Mucosa of stomach (tissue), 1 donor: ENCODE data around the gene ZNF747.
A peak's percentile ranks its signal among the peaks of the same experiment; 100 is the strongest.
"Not testable (repeated sequence)": the region's sequence is repeated elsewhere in the genome, so short reads cannot be mapped to it uniquely, and the experiment has no call there.

ENCODE experiments used
- H3K27me3 ChIP-seq: one replicate; pipeline ENCODE4 v1.7.0; 2013; ENCODE audit warnings: mild to moderate bottlenecking, low read length; ENCODE audit not compliant: control insufficient read depth, insufficient read depth
- H3K36me3 ChIP-seq: one replicate; pipeline ENCODE4 v1.7.0; 2013; ENCODE audit warnings: low read length; ENCODE audit not compliant: control insufficient read depth, insufficient read depth
- H3K4me1 ChIP-seq: one replicate; pipeline ENCODE4 v1.7.0; 2013; ENCODE audit warnings: mild to moderate bottlenecking, low read length; ENCODE audit not compliant: control insufficient read depth, insufficient read depth
- H3K4me3 ChIP-seq: one replicate; pipeline ENCODE4 v1.7.0; 2013; ENCODE audit warnings: low read length
- H3K9ac ChIP-seq: one replicate; pipeline ENCODE4 v1.7.0; 2013; ENCODE audit warnings: mild to moderate bottlenecking, low read length, moderate library complexity
- H3K9me3 ChIP-seq: one replicate; pipeline ENCODE4 v1.7.0; 2013; ENCODE audit warnings: mild to moderate bottlenecking, low read length, moderate library complexity; ENCODE audit not compliant: control insufficient read depth
- donor health status: Pancreatic carcinoma.

ZNF747 gene

DNA sequence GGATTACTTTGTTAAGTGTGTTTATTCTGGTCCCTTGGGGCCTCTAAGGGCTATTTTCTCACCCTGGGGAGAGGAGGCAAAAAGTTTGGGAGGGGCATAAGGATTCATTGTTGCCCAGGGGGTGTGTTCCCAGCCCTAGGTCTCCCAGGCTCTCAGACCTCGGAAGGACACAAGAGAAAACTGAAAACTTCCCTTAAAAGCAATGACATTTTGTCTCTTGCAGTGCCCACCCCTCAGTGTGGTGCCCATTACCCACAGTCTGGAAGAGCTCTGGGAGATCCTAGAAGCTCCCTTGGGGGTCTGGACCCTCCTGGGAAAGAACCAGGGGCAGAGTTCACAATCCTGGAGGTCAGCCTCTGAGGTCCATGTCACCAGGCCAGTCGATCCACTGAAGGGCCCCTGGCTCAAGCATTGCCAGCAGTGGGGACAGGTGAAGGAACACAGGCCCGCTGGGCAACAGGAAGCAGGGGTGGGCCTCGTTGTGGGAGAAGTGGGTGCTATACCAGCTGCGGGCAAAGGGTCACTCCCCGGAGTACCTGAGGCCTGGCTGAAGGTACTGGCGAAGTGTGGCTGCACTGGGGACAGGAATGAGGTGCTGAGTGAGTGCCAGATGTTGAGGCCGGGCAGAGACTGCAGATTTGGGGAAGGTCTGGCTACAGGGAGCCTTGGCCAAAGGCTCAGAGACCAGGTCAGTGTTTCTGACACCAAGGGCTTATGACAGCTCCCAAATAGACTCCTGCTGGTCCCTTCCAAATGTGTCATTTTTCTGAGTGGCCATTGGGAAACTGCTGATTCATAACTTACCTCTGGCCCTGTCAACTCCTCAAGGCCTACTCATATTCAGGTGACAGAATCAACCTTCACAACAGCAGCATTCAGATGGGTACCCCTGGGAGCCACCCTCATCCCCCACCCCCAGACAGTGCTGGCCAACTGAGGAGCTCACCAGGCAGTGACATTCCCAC, 4.6 kb upstream of the ZNF747 start:
- H3K4me3 ChIP-seq: no peak overlapping the region
- peaks cover 36% of the 10 kb centered on the region for H3K4me1 ChIP-seq
- H3K27me3 ChIP-seq: no peaks in the 10 kb centered on the region
- no peaks in the 10 kb centered on the region for H3K9me3 ChIP-seq
- peak overlapping the region; percentile 28 for H3K9ac ChIP-seq
- H3K36me3 ChIP-seq: no peaks in the 10 kb centered on the region

DNA sequence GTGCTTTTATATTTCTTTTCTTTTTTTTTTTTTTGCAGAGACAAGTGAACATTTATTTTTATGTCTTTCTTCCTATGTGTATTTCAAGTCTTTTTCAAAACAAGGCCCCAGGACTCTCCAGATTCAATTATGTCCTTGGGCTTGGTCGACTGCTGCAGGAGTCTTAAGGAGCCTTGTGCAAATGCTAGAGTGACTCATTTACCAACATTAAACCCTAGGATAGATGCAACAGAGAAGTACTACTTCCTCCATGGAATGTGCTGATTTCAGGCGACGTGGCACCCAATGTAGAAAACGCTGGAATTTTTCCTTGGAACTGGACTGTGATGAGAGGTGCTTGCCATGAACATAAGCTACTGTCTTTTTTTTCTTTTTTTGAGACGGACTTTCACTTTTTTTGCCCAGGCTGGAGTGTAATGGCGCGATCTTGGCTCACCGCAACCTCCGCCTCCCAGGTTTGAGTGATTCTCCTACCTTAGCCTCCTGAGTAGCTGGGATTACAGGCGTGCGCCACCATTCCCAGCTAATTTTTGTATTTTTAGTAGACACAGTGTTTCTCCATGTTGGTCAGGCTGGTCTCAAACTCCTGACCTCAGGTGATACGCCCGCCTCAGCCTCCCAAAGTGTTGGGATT, 1.9 kb upstream of the ZNF747 start:
- not testable (repeated sequence) for H3K36me3 ChIP-seq, H3K9me3 ChIP-seq, H3K27me3 ChIP-seq, H3K4me3 ChIP-seq
- Histone ChIP-seq H3K4me1 (peaks cover 40% of the 10 kb centered on the region), H3K9ac (peak overlapping the region; percentile 97)

DNA sequence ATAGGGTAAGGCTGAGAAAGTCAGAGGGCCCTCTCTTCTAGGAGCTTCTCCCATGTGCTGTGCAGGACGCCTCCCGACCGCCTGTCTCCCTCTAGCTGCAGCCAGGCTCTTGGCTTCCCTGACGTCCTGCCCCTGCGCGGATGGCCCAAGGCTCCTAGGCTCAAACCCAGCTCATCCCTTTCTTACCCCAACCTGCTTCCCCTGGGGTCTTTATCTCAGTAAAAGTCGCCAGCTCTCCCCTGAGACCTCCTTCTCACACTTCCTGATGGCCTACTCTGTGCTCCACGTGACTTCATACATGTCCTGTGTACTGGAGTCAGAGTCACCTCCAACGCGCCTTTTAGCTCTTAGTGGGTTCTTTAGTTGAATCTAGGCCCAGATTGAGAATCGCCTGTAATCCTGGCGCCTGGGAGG, 1.1 kb upstream of the ZNF747 start:
- no peaks in the 10 kb centered on the region for H3K27me3 ChIP-seq
- no peaks in the 10 kb centered on the region for H3K9me3 ChIP-seq
- peak overlapping the region; percentile 87 for H3K4me3 ChIP-seq
- no peaks in the 10 kb centered on the region for H3K36me3 ChIP-seq
- H3K4me1 ChIP-seq: peaks cover 33% of the 10 kb centered on the region
- peak overlapping the region; percentile 97 for H3K9ac ChIP-seq

DNA sequence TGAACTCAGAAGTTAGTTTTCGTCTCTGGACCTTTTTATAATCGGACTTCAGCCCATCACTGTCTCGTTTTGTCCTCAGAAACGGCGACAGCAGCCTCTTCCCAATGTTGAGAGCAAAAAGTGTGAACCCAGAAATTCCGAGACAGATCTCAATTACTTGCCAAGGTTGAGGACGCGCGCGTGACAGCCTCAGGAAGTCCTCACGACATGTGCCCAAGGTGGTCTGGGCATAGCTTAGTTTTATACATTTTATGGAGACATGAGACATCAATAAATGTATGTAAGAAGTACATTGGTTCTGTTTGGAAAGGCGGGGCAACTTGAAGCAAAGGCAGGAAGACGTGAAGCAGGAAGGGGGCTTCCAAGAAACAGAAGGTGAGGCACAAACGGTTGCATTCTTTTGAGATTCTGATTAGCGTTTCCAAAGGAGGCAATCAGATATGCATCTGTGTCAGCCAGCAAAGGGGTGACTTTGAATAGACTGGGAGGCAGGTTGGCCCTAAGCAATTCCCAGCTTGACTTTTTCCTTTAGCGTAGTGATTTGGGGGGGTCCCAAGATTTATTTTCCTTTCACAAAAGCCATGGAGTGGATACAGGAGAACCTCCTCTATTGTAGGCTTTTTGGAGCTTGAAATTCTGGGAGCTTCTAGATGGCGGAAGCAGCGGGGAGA, 583 bp upstream of the ZNF747 start:
- peak overlapping the region; percentile 87 for H3K4me3 ChIP-seq
- H3K36me3 ChIP-seq: no peaks in the 10 kb centered on the region
- H3K9me3 ChIP-seq: no peaks in the 10 kb centered on the region
- peak overlapping the region; percentile 97 for H3K9ac ChIP-seq
- H3K4me1 ChIP-seq: peaks cover 32% of the 10 kb centered on the region
- H3K27me3 ChIP-seq: no peaks in the 10 kb centered on the region

DNA sequence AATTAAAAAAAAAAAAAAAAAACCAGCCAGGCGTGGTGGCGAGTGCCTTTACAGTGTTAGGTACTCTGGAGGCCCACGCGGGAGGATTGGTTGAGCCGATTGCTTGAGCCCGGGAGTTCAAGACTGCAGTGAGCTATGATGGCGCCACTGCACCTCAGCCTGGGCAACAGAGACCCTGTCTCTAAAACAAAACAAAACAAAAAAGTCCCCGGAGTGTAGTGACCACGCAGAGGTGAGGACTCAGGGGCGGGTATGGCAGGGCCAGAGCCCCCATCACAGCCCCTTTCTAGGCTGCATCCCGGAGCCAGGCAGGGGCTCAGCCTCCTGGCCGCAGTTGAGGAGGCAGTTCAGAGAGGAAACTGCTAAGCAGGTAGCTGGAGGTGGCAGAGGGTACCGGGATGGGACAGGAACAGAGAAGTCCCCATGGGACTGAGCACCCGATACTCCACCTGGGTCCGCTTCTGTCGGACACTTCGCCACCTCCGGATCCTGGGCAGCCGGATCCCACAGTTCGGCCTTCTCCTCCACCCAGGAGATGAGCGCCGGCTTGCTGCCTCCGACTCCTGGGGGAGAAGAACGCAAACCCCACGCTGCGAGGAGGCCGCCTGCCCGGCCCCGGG, 800 bp downstream of the ZNF747 start:
- Histone ChIP-seq H3K27me3 (no peaks in the 10 kb centered on the region), H3K4me1 (peaks cover 21% of the 10 kb centered on the region), H3K9me3 (no peaks in the 10 kb centered on the region), H3K4me3 (peak overlapping the region; percentile 87), H3K9ac (peak overlapping the region; percentile 97), H3K36me3 (no peaks in the 10 kb centered on the region)

DNA sequence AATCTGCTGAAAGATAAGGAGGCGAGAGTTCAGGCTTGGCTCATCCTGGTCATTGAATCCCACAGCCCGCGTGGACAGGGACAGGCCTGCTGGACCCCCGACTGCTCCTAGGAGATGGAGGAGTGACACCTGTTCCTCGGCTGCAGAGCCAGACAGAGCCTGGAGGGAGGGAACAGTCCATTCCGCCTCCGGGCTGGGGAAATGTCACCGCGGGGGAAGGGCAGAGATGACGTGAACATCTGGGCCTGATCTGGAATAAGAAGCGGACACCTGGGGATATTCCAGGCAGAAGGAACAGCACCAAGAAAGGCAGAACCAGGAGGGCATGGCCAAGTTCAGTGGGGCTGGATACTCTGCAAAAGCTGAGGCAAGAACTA, 1.5 kb downstream of the ZNF747 start:
- no peak overlapping the region for H3K4me3 ChIP-seq
- H3K9me3 ChIP-seq: no peaks in the 10 kb centered on the region
- peaks cover 27% of the 10 kb centered on the region for H3K4me1 ChIP-seq
- H3K9ac ChIP-seq: peak overlapping the region; percentile 97
- no peaks in the 10 kb centered on the region for H3K27me3 ChIP-seq
- H3K36me3 ChIP-seq: no peaks in the 10 kb centered on the region

DNA sequence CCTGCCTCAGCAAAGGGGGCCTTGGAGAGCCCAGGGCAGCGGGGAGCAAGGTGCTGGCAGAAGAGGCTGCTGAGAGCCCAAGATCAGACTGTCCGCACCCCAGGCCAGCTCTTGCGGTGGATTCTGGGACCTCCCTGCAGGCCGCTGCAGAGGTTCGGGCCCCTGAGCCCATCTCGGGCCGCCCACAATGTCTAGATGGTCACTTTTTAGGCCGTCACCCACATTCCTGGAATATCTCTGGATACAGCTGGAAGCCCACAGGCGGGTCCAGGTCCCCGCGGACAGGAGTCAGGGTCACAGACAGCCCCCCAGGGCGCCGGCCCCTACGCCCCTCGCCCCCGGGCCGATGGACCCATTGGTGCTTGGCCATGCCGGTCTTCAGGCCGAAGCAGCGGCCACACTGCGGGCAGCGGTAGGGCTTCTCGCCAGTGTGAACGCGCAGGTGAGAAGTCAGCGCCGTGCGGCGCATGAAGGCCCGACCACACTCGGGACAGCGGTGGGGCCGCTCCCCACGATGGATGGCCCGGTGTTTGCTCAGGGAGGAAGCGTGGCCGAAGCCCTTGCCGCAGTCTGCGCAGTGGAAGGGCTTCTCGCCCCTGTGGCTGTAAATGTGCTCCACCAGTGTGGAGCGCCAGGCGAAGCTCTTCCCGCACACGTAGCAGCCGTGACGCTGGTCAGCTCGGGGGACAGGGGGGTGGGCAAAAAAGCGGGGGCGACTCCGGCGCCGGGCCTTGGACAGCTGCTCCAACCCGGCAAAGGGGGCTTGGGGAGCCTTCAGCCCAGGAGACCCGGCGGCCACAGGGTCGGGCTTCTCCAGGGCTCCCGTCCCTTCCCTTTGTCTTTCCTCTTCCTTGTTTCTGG, 2.1 kb downstream of the ZNF747 start:
- Histone ChIP-seq H3K4me3 (no peak overlapping the region), H3K36me3 (no peaks in the 10 kb centered on the region), H3K4me1 (peaks cover 33% of the 10 kb centered on the region)

DNA sequence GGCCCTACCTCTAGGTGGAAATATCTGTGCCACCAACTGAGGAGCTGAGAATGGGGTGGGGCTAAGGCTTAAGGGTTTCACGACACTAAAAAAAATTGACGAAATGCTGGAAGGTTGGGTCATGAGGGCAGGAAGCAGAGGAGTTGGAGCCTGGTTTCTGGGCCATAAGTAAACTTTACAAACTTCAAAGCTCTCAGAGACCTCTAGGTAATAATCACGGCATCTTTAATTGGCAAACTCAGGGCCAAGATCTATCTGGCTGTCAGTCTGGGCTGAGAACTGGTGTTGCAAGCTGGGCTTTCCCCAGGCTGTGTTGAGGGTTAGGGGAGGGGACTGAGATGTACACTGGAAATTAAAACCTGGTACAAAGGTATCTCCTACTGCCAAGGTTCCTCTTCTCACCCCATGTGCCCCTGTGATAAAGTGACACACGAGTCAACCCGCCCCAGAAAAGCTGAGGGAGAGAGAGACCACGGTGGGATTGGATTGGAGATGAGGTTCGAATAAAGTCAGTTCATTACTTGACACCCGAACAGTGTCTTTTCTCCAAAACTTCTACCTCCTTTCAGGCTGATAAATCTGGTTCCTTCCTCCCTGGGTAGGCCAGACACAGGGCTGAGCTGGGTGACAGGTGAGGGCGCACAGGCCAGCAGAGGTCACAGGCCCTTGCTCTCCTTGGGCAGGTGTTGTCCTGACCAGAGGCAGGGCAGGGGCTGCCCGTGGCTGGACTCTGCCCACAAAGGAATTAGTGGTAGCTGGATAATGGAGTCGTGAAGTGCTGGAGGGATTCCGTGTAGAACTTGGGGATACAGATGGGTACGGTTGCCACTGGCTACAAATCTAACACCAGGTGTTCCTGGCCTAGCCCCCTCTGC, 4.3 kb downstream of the ZNF747 start:
- peaks cover 23% of the 10 kb centered on the region for H3K4me1 ChIP-seq
- H3K27me3 ChIP-seq: no peaks in the 10 kb centered on the region
- no peak overlapping the region for H3K4me3 ChIP-seq
- no peaks in the 10 kb centered on the region for H3K36me3 ChIP-seq
- H3K9ac ChIP-seq: no peak overlapping the region
- H3K9me3 ChIP-seq: no peaks in the 10 kb centered on the region

More for the DNA sequence above, 2.1 kb downstream of the ZNF747 start:
- Histone ChIP-seq H3K9ac (peak overlapping the region; percentile 97), H3K9me3 (no peaks in the 10 kb centered on the region), H3K27me3 (no peaks in the 10 kb centered on the region)

DNA sequence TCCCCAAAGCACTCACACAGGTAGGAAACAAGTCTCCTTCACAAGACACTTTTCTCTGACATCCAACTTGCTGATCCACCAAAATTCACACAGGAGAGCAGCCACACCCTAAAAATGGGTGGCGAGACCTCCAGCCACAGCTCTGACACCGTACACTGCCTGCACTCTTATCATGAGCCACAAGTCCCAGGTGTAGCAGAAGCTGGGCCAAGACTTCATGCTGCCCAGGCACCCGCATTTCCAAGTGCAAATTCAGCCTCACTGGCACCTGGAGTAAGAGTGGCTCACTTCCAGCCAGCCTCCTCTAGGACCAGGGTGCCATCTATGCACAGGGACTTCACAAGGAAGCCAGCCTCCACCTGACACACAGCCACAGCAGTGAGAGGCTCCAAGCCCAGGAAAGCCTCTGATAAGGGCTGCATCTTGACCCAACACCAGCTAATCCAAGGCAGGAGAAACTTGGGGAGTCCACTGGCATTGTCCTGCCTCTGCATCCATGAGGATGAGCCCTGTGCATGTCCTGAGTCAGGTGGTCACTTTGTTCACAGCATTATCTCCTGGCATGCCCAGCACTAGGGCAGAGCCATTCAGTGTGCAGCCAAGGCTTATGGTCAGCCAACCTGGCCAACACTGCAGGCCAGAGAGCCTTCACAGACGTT, 5.7 kb downstream of the ZNF747 start:
- Histone ChIP-seq H3K9ac (no peak overlapping the region), H3K36me3 (peaks cover 5% of the 10 kb centered on the region), H3K27me3 (no peaks in the 10 kb centered on the region), H3K9me3 (no peaks in the 10 kb centered on the region), H3K4me1 (peaks cover 21% of the 10 kb centered on the region), H3K4me3 (no peak overlapping the region)

DNA sequence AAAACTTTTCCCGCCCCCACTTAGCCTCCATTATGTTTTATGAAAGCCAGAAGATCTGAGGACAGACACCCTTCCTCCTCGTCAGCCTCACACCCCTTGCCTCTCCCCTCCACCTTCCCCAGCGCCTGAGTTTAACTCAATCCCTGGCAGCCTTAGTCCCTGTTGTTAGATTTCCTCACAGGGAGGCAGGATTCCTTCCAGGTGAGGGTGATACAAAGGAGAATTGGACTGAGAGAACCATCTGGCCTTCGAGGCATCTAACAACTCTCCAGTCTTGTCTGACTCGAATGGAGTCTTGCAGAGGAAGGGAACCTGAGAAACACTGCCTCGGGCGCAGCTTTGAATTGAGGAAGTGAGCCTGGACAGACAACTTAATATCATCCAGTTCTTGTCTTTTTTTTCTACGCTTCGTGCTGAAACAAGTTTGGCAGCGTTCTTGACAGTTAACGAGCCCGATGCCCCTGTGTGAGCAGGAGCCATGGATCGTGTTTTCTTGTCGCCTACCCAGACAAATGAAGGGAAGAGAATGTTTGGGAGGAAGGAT, 7.0 kb downstream of the ZNF747 start:
- Histone ChIP-seq H3K4me3 (no peak overlapping the region), H3K9ac (peak overlapping the region; percentile 91), H3K4me1 (peaks cover 15% of the 10 kb centered on the region)

More for the DNA sequence above, 7.0 kb downstream of the ZNF747 start:
- Histone ChIP-seq H3K36me3 (peaks cover 5% of the 10 kb centered on the region), H3K27me3 (no peaks in the 10 kb centered on the region), H3K9me3 (no peaks in the 10 kb centered on the region)
